CD4-positive, alpha-beta T cell (primary cell): ENCODE data around the gene STARD3. TPM values are rescaled to one million over a fixed set of nuclear protein-coding genes. Genes with fewer than 3 reads are reported as not detected.

Source experiments
- ATAC-seq: fragments of 200-7000 bp; cut with Tn5 transposase; one replicate; pipeline ENCODE4 v1.10.0; 2022; ENCODE audit warnings: mild to moderate bottlenecking; ENCODE audit not compliant: poor library complexity
- CTCF ChIA-PET: fragments of 350-600 bp; sonication (Branson Sonifier 250); formaldehyde crosslinking; loops from one replicate; lab custom pipeline; 2021; ENCODE audit warnings: antibody characterized with exemption, inconsistent platforms; lab: Charles Lee
- POLR2A ChIA-PET: fragments of 350-600 bp; sonication (Branson Sonifier 250); formaldehyde crosslinking; loops from one replicate; lab custom pipeline; 2021; ENCODE audit warnings: antibody characterized with exemption, inconsistent platforms; lab: Charles Lee
- DNase-seq, 14 experiments: peaks; one replicate each; pipeline ENCODE4 v3.0.0-alpha.2; 2013 to 2020; ENCODE audit warnings: mixed read lengths in 2 of 14
- H3K27ac ChIP-seq, 2 donors: one replicate each; pipeline versions ENCODE4 v1.5.1 to v1.7.0; 2013; ENCODE audit warnings: low read length in 2 of 2, low read depth in 1 of 2, mild to moderate bottlenecking in 1 of 2
- H3K27me3 ChIP-seq, 2 experiments: 1 replicate in 1 of 2; 2 replicates in 1 of 2; pipeline versions ENCODE4 v1.6.1 to v1.7.0; 2013; ENCODE audit warnings: low read length in 2 of 2, control low read depth in 1 of 2, mild to moderate bottlenecking in 1 of 2, moderate library complexity in 1 of 2; ENCODE audit not compliant: insufficient read depth in 2 of 2, control insufficient read depth in 1 of 2
- H3K36me3 ChIP-seq: one replicate; pipeline ENCODE4 v1.6.1; 2013; ENCODE audit warnings: low read length, control low read depth; ENCODE audit not compliant: insufficient read depth
- H3K4me1 ChIP-seq: one replicate; pipeline ENCODE4 v1.6.1; 2013; ENCODE audit warnings: low read length, control low read depth; ENCODE audit not compliant: insufficient read depth
- H3K4me3 ChIP-seq: one replicate; pipeline ENCODE4 v1.5.1; 2013; ENCODE audit warnings: mild to moderate bottlenecking, low read length, moderate library complexity
- H3K9me3 ChIP-seq, 2 experiments: 1 replicate in 1 of 2; 2 replicates in 1 of 2; pipeline versions ENCODE4 v1.6.1 to v1.7.0; 2013; ENCODE audit warnings: low read length in 2 of 2, mild to moderate bottlenecking in 2 of 2, control low read depth in 1 of 2, moderate library complexity in 1 of 2; ENCODE audit not compliant: control insufficient read depth in 1 of 2, insufficient read depth in 1 of 2
- H3K27ac Mint-ChIP-seq: one replicate; pipeline ENCODE4 v1.8.0; 2020; ENCODE audit warnings: mixed read lengths
- H3K27me3 Mint-ChIP-seq: one replicate; pipeline ENCODE4 v1.8.0; 2021; ENCODE audit warnings: mixed read lengths
- H3K36me3 Mint-ChIP-seq: one replicate; pipeline ENCODE4 v1.8.0; 2021; ENCODE audit warnings: low read depth, mixed read lengths
- H3K4me1 Mint-ChIP-seq: one replicate; pipeline ENCODE4 v1.8.0; 2021; ENCODE audit warnings: low read depth, mixed read lengths
- H3K4me3 Mint-ChIP-seq: one replicate; pipeline ENCODE4 v1.8.0; 2020; ENCODE audit warnings: mild to moderate bottlenecking, mixed read lengths
- H3K9me3 Mint-ChIP-seq: one replicate; pipeline ENCODE4 v1.8.0; 2020; ENCODE audit warnings: mixed read lengths
- intact Hi-C, 2 experiments: fragments of 100-400 bp; cut with DNase I in 1 of 2; cut with micrococcal nuclease in 1 of 2; formaldehyde crosslinking; loops; one replicate each; pipeline versions ENCODE4 v1.15.1 to v1.9.0; 2023 to 2025; cut with DNase I, micrococcal nuclease
- total RNA-seq, 174 experiments: library from RNA in 2 of 174; stranded (reverse) in 2 of 174; gene quantifications; one replicate each; pipeline ENCODE4 v1.2.3 and lab custom pipeline; 2021 to 2026
- TF ChIP-seq, protein P1 (sequence below): fragments of 200-600 bp; IDR thresholded peaks from one replicate; pipeline ENCODE4 v1.8.0; 2022; ENCODE audit warnings: antibody characterized with exemption, mild to moderate bottlenecking

The STARD3 gene
- total RNA-seq, 2 experiments from 2014 or later, result 96.5 to 99.9 TPM

DNA sequence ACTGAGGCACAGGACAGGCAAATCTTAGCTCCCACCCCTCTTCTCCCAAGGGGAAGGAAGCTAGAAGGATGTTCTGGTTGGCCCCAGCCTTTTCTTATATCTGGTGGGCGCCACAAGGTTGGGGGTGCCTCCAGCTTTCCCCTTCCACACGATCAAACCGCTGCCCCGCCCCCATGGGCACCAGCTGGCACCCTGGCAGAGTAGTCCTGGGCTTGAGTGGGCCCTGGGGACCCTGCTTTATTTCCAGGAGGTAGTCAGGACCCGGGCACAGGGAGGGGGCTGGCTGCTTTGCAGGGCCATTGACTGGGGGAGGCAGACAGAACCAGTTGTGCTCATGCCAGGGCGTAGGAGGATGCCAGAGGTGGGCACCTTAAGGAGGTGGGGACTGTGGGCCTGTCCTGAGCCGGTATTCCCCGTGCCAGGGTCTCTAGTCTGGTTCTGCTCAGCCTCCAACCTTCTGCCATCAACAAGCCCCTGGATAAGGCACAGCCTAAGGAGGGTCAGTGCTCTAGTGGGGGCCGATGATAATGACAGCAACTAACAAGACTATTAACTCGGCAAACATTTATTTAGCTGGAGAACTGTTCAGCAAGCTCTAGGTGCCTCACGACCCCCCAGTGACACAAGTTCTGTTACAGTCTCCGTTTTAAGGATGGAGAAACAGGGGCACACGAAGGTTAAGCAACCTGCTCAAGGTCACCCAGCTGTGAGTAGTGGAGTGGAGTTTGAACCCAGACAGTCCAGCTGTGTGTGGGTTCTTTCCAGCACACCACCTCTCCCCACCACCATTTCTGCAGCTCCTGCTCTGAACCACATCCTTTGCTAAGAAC is 17.8 kb upstream of the STARD3 start:
- TF ChIP-seq, protein P1, sequence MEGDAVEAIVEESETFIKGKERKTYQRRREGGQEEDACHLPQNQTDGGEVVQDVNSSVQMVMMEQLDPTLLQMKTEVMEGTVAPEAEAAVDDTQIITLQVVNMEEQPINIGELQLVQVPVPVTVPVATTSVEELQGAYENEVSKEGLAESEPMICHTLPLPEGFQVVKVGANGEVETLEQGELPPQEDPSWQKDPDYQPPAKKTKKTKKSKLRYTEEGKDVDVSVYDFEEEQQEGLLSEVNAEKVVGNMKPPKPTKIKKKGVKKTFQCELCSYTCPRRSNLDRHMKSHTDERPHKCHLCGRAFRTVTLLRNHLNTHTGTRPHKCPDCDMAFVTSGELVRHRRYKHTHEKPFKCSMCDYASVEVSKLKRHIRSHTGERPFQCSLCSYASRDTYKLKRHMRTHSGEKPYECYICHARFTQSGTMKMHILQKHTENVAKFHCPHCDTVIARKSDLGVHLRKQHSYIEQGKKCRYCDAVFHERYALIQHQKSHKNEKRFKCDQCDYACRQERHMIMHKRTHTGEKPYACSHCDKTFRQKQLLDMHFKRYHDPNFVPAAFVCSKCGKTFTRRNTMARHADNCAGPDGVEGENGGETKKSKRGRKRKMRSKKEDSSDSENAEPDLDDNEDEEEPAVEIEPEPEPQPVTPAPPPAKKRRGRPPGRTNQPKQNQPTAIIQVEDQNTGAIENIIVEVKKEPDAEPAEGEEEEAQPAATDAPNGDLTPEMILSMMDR, result no peak
- intact Hi-C loops, result no loop called here
- peak overlapping the region; percentile 90 for H3K4me3 Mint-ChIP-seq
- H3K27ac ChIP-seq, result no peak overlapping the region
- ChIA-PET POLR2A (interaction anchor here (1.0 to 2.0 kb wide), 5 partner anchors 19 to 361 kb away, joined by 3 to 6 read pairs (median 3); partner anchors contain the start of genes MIEN1, PSMD3 and STARD3), CTCF (interaction anchor here (1.0 to 1.7 kb wide), 3 partner anchors 35 to 134 kb away, joined by 3 to 5 read pairs (median 4); partner anchors contain the start of gene MIEN1)
- no peaks in the 10 kb centered on the region for H3K9me3 ChIP-seq
- H3K4me3 ChIP-seq, result no peak overlapping the region
- peaks cover 0 to 3% of the 10 kb centered on the region in 2 experiments for H3K27me3 ChIP-seq
- H3K4me1 ChIP-seq, result peaks cover 40% of the 10 kb centered on the region
- H3K9me3 Mint-ChIP-seq, result no peaks in the 10 kb centered on the region
- H3K27me3 Mint-ChIP-seq, result peaks cover 23% of the 10 kb centered on the region
- ATAC-seq (no peak), DNase-seq (no peak)
- no peaks in the 10 kb centered on the region for H3K36me3 Mint-ChIP-seq
- peaks cover 19% of the 10 kb centered on the region for H3K4me1 Mint-ChIP-seq
- H3K27ac Mint-ChIP-seq, result no peak overlapping the region
- H3K36me3 ChIP-seq, result no peaks in the 10 kb centered on the region

DNA sequence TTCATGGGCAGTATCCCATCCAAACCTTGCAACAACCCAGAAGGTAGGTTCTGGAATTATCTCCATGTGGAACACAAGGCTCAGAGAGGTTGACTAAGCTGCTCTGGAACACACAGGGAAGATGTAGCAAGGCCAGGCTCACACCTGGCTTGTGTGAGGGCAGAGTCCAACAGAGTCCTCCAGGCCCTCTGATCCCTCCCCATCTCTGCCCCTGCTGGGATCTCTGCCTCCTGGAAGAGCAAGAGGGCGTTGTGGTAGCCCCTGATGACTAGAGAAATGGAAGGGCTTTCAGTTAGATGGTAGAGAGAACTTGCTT is 17.2 kb upstream of the STARD3 start:
- Mint-ChIP-seq H3K27me3 (peaks cover 19% of the 10 kb centered on the region), H3K36me3 (no peaks in the 10 kb centered on the region), H3K27ac (no peak overlapping the region), H3K4me3 (no peak overlapping the region), H3K4me1 (peaks cover 19% of the 10 kb centered on the region), H3K9me3 (no peaks in the 10 kb centered on the region)
- DNase-seq (no peak), ATAC-seq (no peak)
- Histone ChIP-seq H3K4me3 (no peak overlapping the region), H3K9me3 (no peaks in the 10 kb centered on the region), H3K4me1 (peaks cover 40% of the 10 kb centered on the region), H3K27me3 (peaks cover 0 to 4% of the 10 kb centered on the region in 2 experiments), H3K36me3 (no peaks in the 10 kb centered on the region), H3K27ac (no peak overlapping the region)
- ChIA-PET POLR2A (interaction anchor here (1.1 to 2.5 kb wide), 3 partner anchors 18 to 361 kb away, joined by 3 to 11 read pairs (median 4); partner anchors contain the start of genes PSMD3 and STARD3), CTCF (interaction anchor here (1.0 to 1.7 kb wide), 2 partner anchors 34 to 111 kb away, joined by 3 to 5 read pairs; partner anchors contain the start of gene MIEN1)
- intact Hi-C loops, result loop anchor here (5.0 to 10.0 kb wide), 3 partner anchors 113 to 358 kb away; partner anchors contain the start of genes IKZF3 (in 1 of the 2), MIEN1 (in 1 of the 2) and ZPBP2 (in 1 of the 2)
- TF ChIP-seq, protein P1, result no peak

DNA sequence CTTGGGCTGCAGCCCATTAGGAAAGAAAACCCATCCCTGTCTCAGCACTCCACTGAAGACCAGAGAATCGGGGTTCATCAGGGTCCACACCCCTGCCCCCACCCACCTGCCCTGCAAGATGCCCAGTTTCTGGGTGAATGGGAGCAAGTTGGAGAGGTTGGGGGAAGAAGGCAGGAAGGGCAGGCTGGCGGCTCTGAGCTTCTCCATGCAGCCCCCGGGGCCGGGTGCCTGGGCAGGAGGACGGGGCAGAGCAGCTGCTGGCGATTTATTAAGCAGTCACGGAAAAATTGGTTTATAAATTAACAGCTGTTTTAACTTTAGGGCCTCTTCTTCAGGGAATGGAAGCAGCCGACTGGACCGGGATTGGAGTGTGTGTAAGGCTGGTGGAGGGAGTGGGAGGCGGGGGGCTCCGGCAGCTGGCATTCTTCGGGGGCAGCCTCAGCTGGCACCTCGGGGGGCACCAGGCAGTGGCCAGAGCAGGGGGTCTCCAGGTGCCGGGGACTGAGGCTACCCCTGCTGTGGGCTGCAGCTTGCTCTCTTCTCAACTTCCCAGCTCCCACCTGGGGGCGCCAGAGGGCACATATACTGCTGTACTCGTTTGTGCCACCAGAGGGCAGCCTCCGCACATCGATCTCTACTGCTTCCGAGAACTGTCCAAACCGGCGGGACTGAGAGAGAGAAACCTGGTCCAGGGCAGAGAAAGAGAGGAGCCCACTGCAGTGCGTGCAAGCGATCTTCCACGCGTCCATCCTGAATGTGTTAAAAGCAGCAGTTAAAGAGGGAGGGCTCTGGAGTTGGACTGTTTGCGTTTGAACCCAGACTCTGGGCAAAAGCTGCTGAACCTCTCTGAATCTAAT is 15.2 kb upstream of the STARD3 start:
- ChIA-PET POLR2A (interaction anchor here (0.5 to 2.5 kb wide), 18 partner anchors 15 to 359 kb away, joined by 3 to 12 read pairs (median 4); partner anchors contain the start of genes CDK12, MIEN1, ORMDL3 and PGAP3), CTCF (interaction anchor here (0.6 to 3.6 kb wide), 56 partner anchors 8 to 640 kb away, joined by 3 to 66 read pairs (median 4); partner anchors contain the start of genes CDK12, IKZF3, MIEN1 and PGAP3)
- Histone ChIP-seq H3K9me3 (peaks cover 0 to 5% of the 10 kb centered on the region in 2 experiments), H3K36me3 (no peaks in the 10 kb centered on the region), H3K27ac (no peak overlapping the region), H3K4me3 (peak overlapping the region; percentile 25), H3K27me3 (peaks cover 15 to 19% of the 10 kb centered on the region in 2 experiments), H3K4me1 (peaks cover 48% of the 10 kb centered on the region)
- TF ChIP-seq, protein P1, result peak; percentile 100
- Mint-ChIP-seq H3K4me3 (peak overlapping the region; percentile 62), H3K27me3 (peaks cover 30% of the 10 kb centered on the region), H3K36me3 (no peaks in the 10 kb centered on the region), H3K27ac (peak overlapping the region; percentile 74), H3K9me3 (no peaks in the 10 kb centered on the region), H3K4me1 (peaks cover 25% of the 10 kb centered on the region)
- DNase-seq (peak; percentile 67 to 96 (median 88)), ATAC-seq (peak; percentile 74)
- intact Hi-C loops, result loop anchor here (1.0 to 10.0 kb wide), 12 partner anchors 13 to 359 kb away; partner anchors contain the start of genes IKZF3 (in 2 of the 2), MIEN1 (in 2 of the 2), PSMD3 (in 1 of the 2) and STARD3 (in 1 of the 2)
